ENCODE results near the gene MAP1A. TPM values are rescaled to one million over a fixed set of nuclear protein-coding genes. Genes with fewer than 3 reads are reported as not detected.
A peak's percentile ranks its signal among the peaks of the same experiment; 100 is the strongest.

Gene MAP1A
- total and polyA plus RNA-seq, 12 donors = 3.4 to 139 (median 45.5) TPM

DNA sequence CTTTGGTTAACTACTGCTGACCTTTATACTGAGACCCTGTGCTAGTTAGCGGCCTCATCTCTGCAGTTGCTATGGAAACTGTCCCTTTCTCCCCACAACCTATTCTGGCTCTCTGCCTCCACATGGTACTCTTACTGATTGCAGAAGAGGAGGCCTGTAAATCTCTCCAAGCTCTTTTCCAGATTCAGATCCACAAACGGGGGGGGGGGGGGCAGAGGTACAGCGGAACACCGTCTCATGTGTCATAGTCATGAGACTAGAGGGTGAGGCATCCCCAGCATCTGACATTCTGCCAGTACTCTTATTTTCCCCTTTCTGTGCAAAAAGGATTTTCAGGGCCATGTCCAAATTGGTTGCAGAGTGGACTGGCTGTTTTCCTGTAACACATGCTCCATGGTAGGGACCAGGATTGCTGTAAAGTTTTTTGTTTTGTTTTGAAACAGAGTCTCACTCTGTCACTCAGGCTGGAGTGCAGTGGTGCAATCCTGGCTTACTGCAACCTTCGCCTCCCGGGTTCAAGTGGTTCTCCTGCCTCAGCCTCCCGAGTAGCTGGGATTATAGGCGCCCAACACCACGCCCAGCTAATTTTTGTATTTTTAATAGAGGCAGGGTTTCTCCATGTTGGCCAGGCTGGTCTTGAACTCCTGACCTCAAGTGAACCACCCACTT lies 8.3 kb upstream of the MAP1A start:
- Histone ChIP-seq H3K4me1 (peaks cover 14 to 50% (median 39%) of the 10 kb centered on the region in 9 donors), H3K9me3 (no peaks in the 10 kb centered on the region), H3K4me3 (peak overlapping the region in 6 of 10 donors; percentile 63 to 74 (median 66)), H3K27me3 (peaks cover 0 to 6% (median 0%) of the 10 kb centered on the region in 7 donors), H3K36me3 (no peaks in the 10 kb centered on the region), H3K27ac (peak overlapping the region; percentile 79 to 95 (median 90))
- intact Hi-C loops (cut with DNase I) = no loop called here
- WGBS, 2 donors = 50 to 64% methylated on average over 9 of the region's 9 CpGs
- DNase-seq = no peak
- TF ChIP-seq, protein P1, sequence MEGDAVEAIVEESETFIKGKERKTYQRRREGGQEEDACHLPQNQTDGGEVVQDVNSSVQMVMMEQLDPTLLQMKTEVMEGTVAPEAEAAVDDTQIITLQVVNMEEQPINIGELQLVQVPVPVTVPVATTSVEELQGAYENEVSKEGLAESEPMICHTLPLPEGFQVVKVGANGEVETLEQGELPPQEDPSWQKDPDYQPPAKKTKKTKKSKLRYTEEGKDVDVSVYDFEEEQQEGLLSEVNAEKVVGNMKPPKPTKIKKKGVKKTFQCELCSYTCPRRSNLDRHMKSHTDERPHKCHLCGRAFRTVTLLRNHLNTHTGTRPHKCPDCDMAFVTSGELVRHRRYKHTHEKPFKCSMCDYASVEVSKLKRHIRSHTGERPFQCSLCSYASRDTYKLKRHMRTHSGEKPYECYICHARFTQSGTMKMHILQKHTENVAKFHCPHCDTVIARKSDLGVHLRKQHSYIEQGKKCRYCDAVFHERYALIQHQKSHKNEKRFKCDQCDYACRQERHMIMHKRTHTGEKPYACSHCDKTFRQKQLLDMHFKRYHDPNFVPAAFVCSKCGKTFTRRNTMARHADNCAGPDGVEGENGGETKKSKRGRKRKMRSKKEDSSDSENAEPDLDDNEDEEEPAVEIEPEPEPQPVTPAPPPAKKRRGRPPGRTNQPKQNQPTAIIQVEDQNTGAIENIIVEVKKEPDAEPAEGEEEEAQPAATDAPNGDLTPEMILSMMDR (IDR thresholded peaks at IDR 0.05) = no peak
- ATAC-seq = no peak

GRCh38 chr15:43509660-43510199 lies 7.7 kb upstream of the MAP1A start:
- ATAC-seq = peak in 3 of 8 donors; percentile 1 to 7 (median 7)
- WGBS, 2 donors = 24 to 27% methylated on average over 8 of the region's 8 CpGs
- TF ChIP-seq, protein P1 (IDR thresholded peaks at IDR 0.05) = no peak
- Histone ChIP-seq H3K4me3 (peak overlapping the region in 9 of 10 donors; percentile 44 to 74 (median 66)), H3K27ac (peak overlapping the region; percentile 79 to 95 (median 90)), H3K4me1 (peaks cover 14 to 56% (median 40%) of the 10 kb centered on the region in 9 donors), H3K9me3 (no peaks in the 10 kb centered on the region), H3K36me3 (no peaks in the 10 kb centered on the region), H3K27me3 (peaks cover 0 to 6% (median 0%) of the 10 kb centered on the region in 7 donors)
- peak in 1 of 2 donors; percentile 38 for DNase-seq
- intact Hi-C loops (cut with DNase I) = loop anchor here in 5 of 10 donors (2.0 to 10.0 kb wide), 4 partner anchors 17 to 135 kb away; partner anchors contain the start of genes TP53BP1 (in 4 of the 5), TUBGCP4 (in 1 of the 5) and ZSCAN29 (in 1 of the 5)

GRCh38 chr15:43510200-43511011 lies 7.0 kb upstream of the MAP1A start:
- Histone ChIP-seq H3K4me1 (peaks cover 14 to 63% (median 40%) of the 10 kb centered on the region in 9 donors), H3K36me3 (no peaks in the 10 kb centered on the region), H3K27ac (peak overlapping the region; percentile 79 to 95 (median 90)), H3K27me3 (peaks cover 0 to 6% (median 0%) of the 10 kb centered on the region in 7 donors), H3K9me3 (no peaks in the 10 kb centered on the region), H3K4me3 (peak overlapping the region; percentile 42 to 74 (median 64))
- 0% methylated on average over 41 of the region's 41 CpGs for WGBS, 2 donors
- ATAC-seq (peak; percentile 97 to 98 (median 98)), DNase-seq (peak; percentile 98)
- TF ChIP-seq, protein P1 (IDR thresholded peaks at IDR 0.05) = peak in 8 of 9 donors; percentile 20 to 63 (median 48)
- intact Hi-C loops (cut with DNase I) = loop anchor here in 5 of 10 donors (2.0 to 10.0 kb wide), 4 partner anchors 18 to 136 kb away; partner anchors contain the start of genes TP53BP1 (in 4 of the 5), TUBGCP4 (in 1 of the 5) and ZSCAN29 (in 1 of the 5)

Data from heart right ventricle (tissue), 16 donors.